HG03025 (cell line): ENCODE results near the gene ZNF346.

Experiments used
- ATAC-seq: cut with Tn5 transposase; IDR thresholded peaks from one replicate; pipeline ENCODE4 v1.9.1; 2021; ENCODE audit warnings: mild to moderate bottlenecking, moderate library complexity; ENCODE audit not compliant: unreplicated experiment, low FRiP score

ZNF346 gene

GRCh38 chr5:177111720-177112394 is 89.4 kb downstream of the ZNF346 start:
- ATAC-seq, result peak; percentile 51

DNA sequence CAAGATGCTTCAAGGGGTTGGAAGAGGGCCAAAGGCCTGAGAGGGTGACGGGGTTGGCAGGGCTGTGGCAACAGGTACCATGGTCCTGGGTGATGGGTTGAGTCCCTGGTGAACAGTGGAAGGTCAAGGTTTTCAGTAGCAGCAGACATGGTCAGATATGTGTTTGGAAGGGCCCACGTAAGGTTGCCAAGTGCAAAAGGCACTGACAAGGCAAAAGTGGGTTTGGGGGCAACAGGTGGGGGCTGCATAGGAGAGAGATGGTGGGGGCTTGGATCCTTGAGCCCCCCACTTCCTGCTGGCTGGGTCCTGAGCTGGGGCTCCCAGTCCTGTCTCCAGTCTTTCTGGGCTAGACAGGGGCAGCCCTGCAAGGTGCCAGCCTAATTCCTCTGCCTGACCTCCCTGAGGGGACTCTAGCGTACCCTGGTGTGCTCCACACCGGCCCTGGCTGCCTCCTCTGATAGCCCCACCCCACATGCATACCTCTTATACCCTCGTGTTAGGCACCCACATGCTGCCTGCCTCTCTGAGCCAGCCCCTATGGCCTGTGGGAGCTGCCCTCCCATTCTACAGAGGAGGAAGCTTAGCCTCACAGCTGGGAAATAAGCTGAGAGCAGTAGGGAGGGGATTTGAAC is 90.2 kb downstream of the ZNF346 start:
- ATAC-seq, result no peak

DNA sequence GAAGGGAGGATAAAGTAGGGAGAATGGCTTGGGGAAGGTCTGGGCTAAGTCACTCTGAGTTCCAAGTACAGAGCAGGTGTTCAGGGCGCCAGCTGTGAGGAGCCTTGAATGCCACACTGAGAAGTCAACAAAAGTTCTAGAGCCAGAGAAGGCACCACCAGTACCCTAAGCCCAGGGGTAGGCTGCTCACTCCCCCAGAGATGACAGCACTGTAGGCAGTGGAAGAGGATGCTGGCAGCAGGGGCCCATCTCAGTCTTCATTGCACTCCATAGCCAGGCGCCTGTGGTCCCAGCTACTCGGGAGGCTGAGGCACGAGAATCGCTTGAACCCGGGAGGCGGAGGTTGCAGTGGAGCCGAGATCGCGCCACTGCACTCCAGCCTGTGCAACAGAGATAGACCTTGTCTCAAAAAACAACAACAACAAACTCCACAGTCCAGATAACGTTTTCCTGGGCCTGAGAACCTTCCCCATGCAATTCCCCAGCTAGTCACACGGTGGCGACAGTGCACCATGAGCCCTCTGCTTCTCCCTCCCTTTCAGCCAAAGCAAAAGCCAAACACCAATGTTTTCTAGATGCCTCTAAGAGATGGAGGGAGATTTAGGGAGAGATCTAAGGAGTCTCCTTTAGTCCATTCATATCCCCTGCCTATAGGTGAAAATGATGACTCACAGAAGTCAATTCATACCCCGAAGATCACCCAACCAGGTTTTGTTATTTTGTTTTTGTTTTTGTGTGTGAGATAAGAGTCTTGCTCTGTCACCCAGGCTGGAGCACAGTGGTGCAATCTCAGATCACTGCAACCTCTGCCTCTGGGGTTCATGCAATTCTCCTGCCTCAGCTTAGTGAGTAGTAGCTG is 91.3 kb downstream of the ZNF346 start:
- ATAC-seq, result no peak

DNA sequence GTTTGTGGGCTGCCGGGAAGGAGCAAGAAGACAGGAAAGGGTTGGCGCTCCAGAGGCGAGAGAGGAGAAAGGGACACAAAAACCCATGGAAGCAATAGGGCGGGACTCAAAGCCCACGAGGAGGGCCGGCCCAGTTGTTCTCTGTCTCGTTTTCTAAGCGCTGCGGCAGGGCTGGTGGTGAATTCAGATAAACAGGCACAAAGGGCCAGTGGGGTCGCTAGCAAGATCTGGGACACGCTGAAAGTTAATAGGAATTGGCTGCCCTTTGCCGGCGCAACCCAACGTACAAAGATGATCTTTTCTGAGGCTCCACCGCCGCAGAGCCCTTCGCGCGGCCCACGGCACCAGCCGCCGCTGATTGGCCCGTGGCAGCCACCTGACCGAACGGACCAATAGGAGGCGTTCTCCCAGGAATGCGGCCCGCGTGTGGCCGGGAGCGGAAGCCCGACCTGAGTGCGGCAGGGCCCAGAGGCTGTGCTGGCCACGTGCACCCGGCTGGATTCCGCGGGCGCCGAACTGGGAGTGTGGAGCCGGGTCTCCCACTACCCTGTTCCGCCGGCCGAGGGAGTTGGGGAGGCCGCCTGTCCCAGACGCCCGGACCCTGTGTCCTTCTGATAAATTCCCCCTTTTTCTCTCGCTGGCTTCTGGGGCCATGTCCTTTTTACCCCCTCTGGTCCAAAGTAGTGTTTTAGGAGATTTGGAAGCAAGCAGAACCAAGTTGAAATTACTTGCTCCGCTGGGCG is 94.3 kb downstream of the ZNF346 start:
- ATAC-seq, result no peak

DNA sequence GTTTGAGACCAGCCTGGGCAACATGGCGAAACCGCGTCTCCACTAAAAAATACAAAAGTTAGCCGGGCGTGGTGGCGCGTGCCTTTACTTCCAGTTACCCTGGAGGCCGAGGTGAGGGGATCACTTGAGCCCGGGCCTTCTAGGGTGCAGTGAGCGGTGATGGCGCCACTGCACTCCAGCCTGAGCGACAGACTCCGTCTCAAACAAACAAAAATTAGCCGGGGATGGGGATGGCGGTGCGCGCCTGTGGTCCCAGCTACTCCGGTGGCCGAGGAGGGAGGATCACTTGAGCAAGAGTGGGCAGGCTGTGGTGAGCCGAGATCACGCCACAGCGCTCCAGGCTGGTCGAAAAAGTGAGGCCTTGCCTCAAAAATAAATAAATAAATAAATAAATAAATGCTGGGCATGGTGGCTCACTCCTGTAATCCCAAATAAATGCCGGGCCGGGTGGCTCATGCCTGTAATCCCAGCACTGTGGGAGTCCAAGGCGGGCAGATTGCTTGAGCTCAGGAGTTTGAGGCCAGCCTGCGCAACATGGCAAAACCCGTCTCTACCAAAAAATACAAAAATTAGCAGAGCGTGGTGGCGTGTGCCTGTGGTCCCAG is 95.0 kb downstream of the ZNF346 start:
- no peak for ATAC-seq

GRCh38 chr5:177122566-177122965 is 100.1 kb downstream of the ZNF346 start:
- no peak for ATAC-seq

- no peak for ATAC-seq
Measured at GRCh38 chr5:177123789-177124485, 101.4 kb downstream of the ZNF346 start.

DNA sequence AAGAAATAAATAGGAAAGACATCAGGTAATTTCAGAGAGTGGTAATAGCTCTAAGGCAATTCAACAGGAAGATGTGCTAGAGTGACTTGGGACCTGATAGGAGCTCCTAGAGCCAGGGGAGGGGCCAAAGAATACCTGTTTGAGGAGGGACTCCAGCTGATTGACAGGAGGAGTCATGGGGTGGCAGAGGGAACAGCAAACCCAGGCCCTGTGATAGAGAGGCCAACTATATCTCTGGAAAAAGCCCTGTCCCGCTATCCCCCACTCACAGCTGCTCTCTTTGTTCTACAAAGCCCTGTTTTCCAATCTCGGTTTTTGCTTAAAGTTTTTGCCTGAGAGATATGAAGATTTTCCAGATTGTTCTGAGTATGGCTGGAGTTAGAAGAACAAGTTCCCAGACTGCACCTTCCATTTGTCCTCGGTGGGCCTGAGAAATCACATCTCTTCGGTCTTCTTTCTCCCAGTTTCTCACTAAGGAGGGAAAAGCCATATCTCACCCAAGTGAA is 102.0 kb downstream of the ZNF346 start:
- ATAC-seq, result no peak

GRCh38 chr5:177126771-177127170 is 104.3 kb downstream of the ZNF346 start:
- no peak for ATAC-seq

- no peak for ATAC-seq
Measured at GRCh38 chr5:177128551-177128981, 106.1 kb downstream of the ZNF346 start.

- no peak for ATAC-seq
Measured at GRCh38 chr5:177130211-177131018, 107.9 kb downstream of the ZNF346 start.
